GM23338 (cell line): Measurements from ENCODE around the gene MATK. TPM values are rescaled to one million over a fixed set of nuclear protein-coding genes. Genes with fewer than 3 reads are reported as not detected.

Experiments
- ATAC-seq: fragments of 200-7000 bp; cut with Tn5 transposase; 3 replicates; pipeline ENCODE4 v1.9.1; 2020
- DNase-seq: peaks from one replicate; pipeline ENCODE4 v3.0.0-alpha.2; 2015; ENCODE audit warnings: low spot score
- H2AFZ ChIP-seq: fragments of 200-600 bp; sonication (generic); 2 replicates; pipeline ENCODE4 v1.8.0; 2016; ENCODE audit warnings: antibody characterized with exemption, mild to moderate bottlenecking, moderate library complexity
- H3F3A ChIP-seq: fragments of 200-600 bp; sonication (generic); replicated peaks from 2 replicates; pipeline ENCODE4 v1.8.0; 2017; ENCODE audit warnings: antibody characterized with exemption, mixed run types, low read depth
- H3K27ac ChIP-seq: fragments of 200-600 bp; sonication (generic); 2 replicates; pipeline ENCODE4 v1.6.1; 2016; ENCODE audit warnings: low read depth
- H3K27me3 ChIP-seq: fragments of 200-600 bp; sonication (generic); 2 replicates; pipeline ENCODE4 v1.8.0; 2016; ENCODE audit warnings: mild to moderate bottlenecking, mixed run types, moderate library complexity; ENCODE audit not compliant: insufficient read depth
- H3K36me3 ChIP-seq: fragments of 200-600 bp; sonication (generic); 2 replicates; pipeline ENCODE4 v1.8.0; 2016; ENCODE audit warnings: mild to moderate bottlenecking; ENCODE audit not compliant: insufficient read depth
- H3K4me1 ChIP-seq: fragments of 200-600 bp; sonication (generic); 2 replicates; pipeline ENCODE4 v1.8.0; 2016; ENCODE audit warnings: mild to moderate bottlenecking, moderate library complexity; ENCODE audit not compliant: insufficient read depth
- H3K4me2 ChIP-seq: fragments of 200-600 bp; sonication (generic); 2 replicates; pipeline ENCODE4 v1.7.1; 2017; ENCODE audit warnings: mixed run types
- H3K4me3 ChIP-seq: fragments of 200-600 bp; sonication (generic); 2 replicates; pipeline ENCODE4 v1.6.1; 2016; ENCODE audit warnings: mixed run types
- H3K79me2 ChIP-seq: fragments of 200-600 bp; sonication (generic); replicated peaks from 2 replicates; pipeline ENCODE4 v1.8.0; 2017; ENCODE audit warnings: mild to moderate bottlenecking; ENCODE audit not compliant: insufficient read depth
- H3K9me2 ChIP-seq: fragments of 200-600 bp; sonication (generic); 2 replicates; pipeline ENCODE4 v1.8.0; 2017; ENCODE audit not compliant: insufficient read depth
- H4K20me1 ChIP-seq: fragments of 200-600 bp; sonication (generic); replicated peaks from 2 replicates; pipeline ENCODE4 v1.8.0; 2017; ENCODE audit warnings: mild to moderate bottlenecking; ENCODE audit not compliant: insufficient read depth
- H3K27ac Mint-ChIP-seq: 2 replicates; pipeline ENCODE4 v1.8.0; 2020; ENCODE audit warnings: inconsistent platforms, mild to moderate bottlenecking, moderate library complexity, mixed read lengths
- H3K27me3 Mint-ChIP-seq: 3 replicates; pipeline ENCODE4 v1.8.0; 2022; ENCODE audit warnings: low read depth, mild to moderate bottlenecking, moderate library complexity, mixed read lengths, inconsistent platforms; ENCODE audit not compliant: insufficient read depth, poor library complexity
- H3K36me3 Mint-ChIP-seq: 3 replicates; pipeline ENCODE4 v1.8.0; 2021; ENCODE audit warnings: low read depth, mild to moderate bottlenecking, inconsistent platforms, moderate library complexity, mixed read lengths
- H3K4me1 Mint-ChIP-seq: 3 replicates; pipeline ENCODE4 v1.8.0; 2020; ENCODE audit warnings: mild to moderate bottlenecking, inconsistent platforms, mixed read lengths
- H3K4me3 Mint-ChIP-seq: 3 replicates; pipeline ENCODE4 v1.8.0; 2021; ENCODE audit warnings: moderate library complexity, mild to moderate bottlenecking, inconsistent platforms, mixed read lengths
- H3K9me3 Mint-ChIP-seq: 3 replicates; pipeline ENCODE4 v1.8.0; 2020; ENCODE audit warnings: moderate library complexity, mild to moderate bottlenecking, inconsistent platforms, mixed read lengths
- CREB1 ChIP-seq: fragments of 250-450 bp; sonication (Bioruptor Pico); IDR thresholded peaks from 2 replicates; pipeline ENCODE4 v1.5.0; 2020; ENCODE audit warnings: low read depth, mild to moderate bottlenecking, moderate library complexity
- ETS1 ChIP-seq: IDR thresholded peaks from 2 replicates; pipeline ENCODE4 v1.6.1; 2016; ENCODE audit warnings: antibody characterized with exemption
- EZH2 ChIP-seq: fragments of 200-600 bp; sonication (generic); IDR thresholded peaks from one replicate; pipeline ENCODE4 v1.8.0; 2017; ENCODE audit warnings: antibody characterized with exemption, mild to moderate bottlenecking, low read depth; ENCODE audit not compliant: unreplicated experiment
- EZH2phosphoT487 ChIP-seq: fragments of 200-600 bp; sonication (generic); IDR thresholded peaks from one replicate; pipeline ENCODE4 v1.8.1; 2018; ENCODE audit warnings: antibody characterized with exemption; ENCODE audit not compliant: unreplicated experiment
- JUNB ChIP-seq: IDR thresholded peaks from one replicate; pipeline ENCODE4 v1.6.1; 2016; ENCODE audit warnings: antibody characterized with exemption; ENCODE audit not compliant: unreplicated experiment
- NANOG ChIP-seq: IDR thresholded peaks from 2 replicates; pipeline ENCODE4 v1.6.1; 2016; ENCODE audit warnings: antibody characterized with exemption, borderline replicate concordance
- POLR2AphosphoS5 ChIP-seq: IDR thresholded peaks from 2 replicates; pipeline ENCODE4 v1.6.1; 2016; ENCODE audit warnings: antibody characterized with exemption, low read depth
- REST ChIP-seq: IDR thresholded peaks from one replicate; pipeline ENCODE4 v1.6.1; 2018; ENCODE audit warnings: antibody characterized with exemption; ENCODE audit not compliant: unreplicated experiment
- STAT1 ChIP-seq: IDR thresholded peaks from one replicate; pipeline ENCODE4 v1.6.1; 2016; ENCODE audit warnings: antibody characterized with exemption; ENCODE audit not compliant: unreplicated experiment
- ZNF114 ChIP-seq: fragments of 250-450 bp; sonication (Bioruptor Pico); IDR thresholded peaks from 2 replicates; pipeline ENCODE4 v1.5.0; 2020; ENCODE audit warnings: mild to moderate bottlenecking, moderate library complexity
- ZNF331 ChIP-seq: fragments of 250-450 bp; sonication (Bioruptor Pico); IDR thresholded peaks from 2 replicates; pipeline ENCODE4 v1.5.0; 2020; ENCODE audit warnings: low read depth, mild to moderate bottlenecking, moderate library complexity
- ZNF462 ChIP-seq: fragments of 250-450 bp; sonication (Bioruptor Pico); IDR thresholded peaks from 2 replicates; pipeline ENCODE4 v1.5.0; 2020; ENCODE audit warnings: mild to moderate bottlenecking, moderate library complexity
- polyA plus RNA-seq: library from polyadenylated mRNA; unstranded; fragments of >200 nt; fragmentation: Nextera tagmentation; extraction: Ambion mirVana; gene quantifications from 2 replicates; pipeline ENCODE4 v1.2.1, GENCODE V29; 2016
- total RNA-seq: library from RNA; depleted of rRNA; stranded (reverse); fragments of >200 nt; shearing (Covaris generic); gene quantifications from 2 replicates; pipeline ENCODE4 v1.2.3, GENCODE V29; 2014
- TF ChIP-seq, protein P1 (sequence below), 2 experiments: fragments of 200-600 bp in 1 of 2; sonication (generic) in 1 of 2; conservative IDR thresholded peaks; 2 replicates each; pipeline versions ENCODE4 v1.5.1 to v1.6.1; 2016 to 2017; ENCODE audit warnings: antibody characterized with exemption in 2 of 2, low read depth in 2 of 2, mild to moderate bottlenecking in 2 of 2, moderate library complexity in 1 of 2

Gene MATK
- total and polyA plus RNA-seq, 2 experiments from 2014 or later: 13.4 to 21.4 TPM

DNA sequence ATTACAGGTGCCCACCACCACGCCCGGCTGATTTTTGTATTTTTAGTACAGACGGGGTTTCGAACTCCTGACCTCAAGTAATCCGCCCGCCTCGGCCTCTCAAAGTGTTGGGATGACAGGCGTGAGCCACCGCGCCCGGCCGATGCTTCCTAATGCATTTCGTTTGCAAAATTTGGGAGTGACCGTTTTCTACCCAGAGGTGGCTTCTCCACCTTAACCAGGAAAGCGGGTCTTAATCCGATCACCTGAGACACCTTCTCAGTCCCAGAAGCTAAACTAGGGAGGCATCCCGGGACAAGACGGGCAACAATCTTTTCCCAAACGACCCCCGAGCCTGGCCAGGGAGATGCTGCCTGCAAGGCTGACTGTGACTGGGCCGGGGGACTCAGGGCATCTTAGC lies 14.8 kb upstream of the MATK start:
- H3K27me3 Mint-ChIP-seq: peaks cover 26% of the 10 kb centered on the region
- Histone ChIP-seq H3K27me3 (peaks cover 14% of the 10 kb centered on the region; the same call in 1 of the 2 replicates), H4K20me1 (no peaks in the 10 kb centered on the region), H3K36me3 (no peaks in the 10 kb centered on the region), H2AFZ (peak overlapping the region; percentile 95), H3K27ac (no peak overlapping the region), H3K4me1 (no peaks in the 10 kb centered on the region; the same call in 1 of the 2 replicates), H3K4me3 (peak overlapping the region; percentile 69), H3K4me2 (peak overlapping the region; percentile 90), H3K79me2 (no peaks in the 10 kb centered on the region), H3F3A (peaks cover 9% of the 10 kb centered on the region; the same call in 1 of the 2 replicates), H3K9me2 (no peaks in the 10 kb centered on the region)
- peaks cover 15% of the 10 kb centered on the region for H3K9me3 Mint-ChIP-seq
- ATAC-seq (no peak), DNase-seq (no peak)
- H3K4me3 Mint-ChIP-seq: peak overlapping the region; percentile 64
- TF ChIP-seq STAT1 (no peak), ETS1 (no peak), EZH2phosphoT487 (no peak), REST (no peak), ZNF462 (CRISPR knock-in tag) (no peak), CREB1 (CRISPR knock-in tag) (no peak), ZNF114 (CRISPR knock-in tag) (no peak), POLR2AphosphoS5 (no peak), ZNF331 (no peak), JUNB (no peak), NANOG (no peak), EZH2 (no peak)
- TF ChIP-seq, protein P1, sequence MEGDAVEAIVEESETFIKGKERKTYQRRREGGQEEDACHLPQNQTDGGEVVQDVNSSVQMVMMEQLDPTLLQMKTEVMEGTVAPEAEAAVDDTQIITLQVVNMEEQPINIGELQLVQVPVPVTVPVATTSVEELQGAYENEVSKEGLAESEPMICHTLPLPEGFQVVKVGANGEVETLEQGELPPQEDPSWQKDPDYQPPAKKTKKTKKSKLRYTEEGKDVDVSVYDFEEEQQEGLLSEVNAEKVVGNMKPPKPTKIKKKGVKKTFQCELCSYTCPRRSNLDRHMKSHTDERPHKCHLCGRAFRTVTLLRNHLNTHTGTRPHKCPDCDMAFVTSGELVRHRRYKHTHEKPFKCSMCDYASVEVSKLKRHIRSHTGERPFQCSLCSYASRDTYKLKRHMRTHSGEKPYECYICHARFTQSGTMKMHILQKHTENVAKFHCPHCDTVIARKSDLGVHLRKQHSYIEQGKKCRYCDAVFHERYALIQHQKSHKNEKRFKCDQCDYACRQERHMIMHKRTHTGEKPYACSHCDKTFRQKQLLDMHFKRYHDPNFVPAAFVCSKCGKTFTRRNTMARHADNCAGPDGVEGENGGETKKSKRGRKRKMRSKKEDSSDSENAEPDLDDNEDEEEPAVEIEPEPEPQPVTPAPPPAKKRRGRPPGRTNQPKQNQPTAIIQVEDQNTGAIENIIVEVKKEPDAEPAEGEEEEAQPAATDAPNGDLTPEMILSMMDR (conservative IDR thresholded peaks at IDR 0.05; ENCODE audit: low read depth in 2 of 2): no peak
- no peak overlapping the region for H3K27ac Mint-ChIP-seq
- H3K4me1 Mint-ChIP-seq: no peaks in the 10 kb centered on the region; the same call in 2 of the 3 replicates
- H3K36me3 Mint-ChIP-seq: no peaks in the 10 kb centered on the region; the same call in 2 of the 3 replicates
